Uterus (tissue), 4 donors: ENCODE results near the gene PGLYRP1. TPM values are rescaled to one million over a fixed set of nuclear protein-coding genes. Genes with fewer than 3 reads are reported as not detected.

Experiments used
- DNase-seq, 2 donors: peaks; one replicate each; pipeline ENCODE4 v3.0.0-alpha.2; 2019 to 2020
- H3K27ac ChIP-seq, 2 donors: fragments of 200-600 bp; sonication (generic); 1 replicate in 1 of 2; 2 replicates in 1 of 2; pipeline ENCODE4 v1.5.1; 2016 to 2018
- H3K27me3 ChIP-seq, 2 donors: fragments of 200-600 bp; sonication (generic); one replicate each; pipeline ENCODE4 v1.5.1; 2018 to 2019; ENCODE audit warnings: control low read depth in 1 of 2
- H3K36me3 ChIP-seq, 2 donors: fragments of 200-600 bp; sonication (generic); one replicate each; pipeline ENCODE4 v1.5.1; 2019; ENCODE audit warnings: control low read depth in 1 of 2
- H3K4me1 ChIP-seq, 2 donors: fragments of 200-600 bp; sonication (generic); one replicate each; pipeline ENCODE4 v1.5.1; 2018 to 2019; ENCODE audit warnings: control low read depth in 1 of 2
- H3K4me3 ChIP-seq, 2 donors: fragments of 200-600 bp; sonication (generic); 1 replicate in 1 of 2; 2 replicates in 1 of 2; pipeline ENCODE4 v1.5.1; 2018 to 2019; ENCODE audit warnings: mild to moderate bottlenecking in 1 of 2
- H3K9me3 ChIP-seq, 2 donors: fragments of 200-600 bp; sonication (generic); one replicate each; pipeline ENCODE4 v1.5.1; 2019; ENCODE audit warnings: control low read depth in 1 of 2
- CTCF ChIP-seq, 4 experiments: fragments of 200-600 bp in 2 of 4; fragments of 450-650 bp in 2 of 4; sonication (generic) in 2 of 4; IDR thresholded peaks; one replicate each; pipeline ENCODE4 v1.5.1; 2016 to 2019; ENCODE audit warnings: antibody characterized with exemption in 4 of 4, mild to moderate bottlenecking in 2 of 4, moderate library complexity in 1 of 4
- POLR2A ChIP-seq, 2 donors: fragments of 450-650 bp; IDR thresholded peaks; one replicate each; pipeline ENCODE4 v1.6.1; 2016; ENCODE audit warnings: antibody characterized with exemption in 2 of 2, mild to moderate bottlenecking in 1 of 2, moderate library complexity in 1 of 2
- intact Hi-C: fragments of 100-400 bp; cut with DNase I; formaldehyde crosslinking; loops from one replicate; pipeline ENCODE4 v1.15.1; 2023; ENCODE audit warnings: low total_unique reads
- total RNA-seq, 4 donors: library from RNA; depleted of rRNA in 3 of 4; stranded (reverse); fragments of >200 nt in 3 of 4; gene quantifications; one replicate each; pipeline versions ENCODE4 v1.1.0 to v1.2.4, GENCODE V29; 2014 to 2023
- donor health status: DM: yes; HTN: yes; CAD: no.

The PGLYRP1 gene
- total RNA-seq, 4 donors from 2014 or later = not detected

- Histone ChIP-seq H3K27me3 (peaks cover 0 to 24% of the 10 kb centered on the region in 2 donors), H3K9me3 (no peaks in the 10 kb centered on the region), H3K4me3 (no peak overlapping the region), H3K27ac (no peak overlapping the region), H3K4me1 (peaks cover 0 to 16% of the 10 kb centered on the region in 2 donors), H3K36me3 (no peaks in the 10 kb centered on the region)
- intact Hi-C loops = no loop called here
- no peak for DNase-seq
- no peak for TF ChIP-seq CTCF (IDR thresholded peaks at IDR 0.05)
- TF ChIP-seq POLR2A (IDR thresholded peaks at IDR 0.05) = no peak
Measured at GRCh38 chr19:46018729-46019251, 4.1 kb downstream of the PGLYRP1 start.

GRCh38 chr19:46017874-46018675 is 4.8 kb downstream of the PGLYRP1 start:
- Histone ChIP-seq H3K4me3 (no peak overlapping the region), H3K9me3 (no peaks in the 10 kb centered on the region), H3K4me1 (peaks cover 0 to 16% of the 10 kb centered on the region in 2 donors), H3K27ac (no peak overlapping the region), H3K36me3 (no peaks in the 10 kb centered on the region), H3K27me3 (peaks cover 0 to 22% of the 10 kb centered on the region in 2 donors)
- no peak for DNase-seq
- intact Hi-C loops = no loop called here
- TF ChIP-seq CTCF (IDR thresholded peaks at IDR 0.05) (no peak), POLR2A (IDR thresholded peaks at IDR 0.05) (no peak)

GRCh38 chr19:46017095-46017429 is 5.8 kb downstream of the PGLYRP1 start:
- DNase-seq = no peak
- intact Hi-C loops = no loop called here

GRCh38 chr19:46016426-46017094 is 6.3 kb downstream of the PGLYRP1 start:
- peak; percentile 71 to 82 for DNase-seq
- TF ChIP-seq POLR2A (IDR thresholded peaks at IDR 0.05) (no peak), CTCF (IDR thresholded peaks at IDR 0.05) (peak; percentile 62 to 94 (median 80))
- H3K36me3 ChIP-seq = no peaks in the 10 kb centered on the region
- H3K4me3 ChIP-seq = peak overlapping the region; percentile 41 to 49
- H3K27ac ChIP-seq = peak overlapping the region in 1 of 2 donors; percentile 22
- intact Hi-C loops = no loop called here
- H3K9me3 ChIP-seq = no peaks in the 10 kb centered on the region
- H3K27me3 ChIP-seq = peaks cover 0 to 13% of the 10 kb centered on the region in 2 donors
- peaks cover 0 to 16% of the 10 kb centered on the region in 2 donors for H3K4me1 ChIP-seq

More at GRCh38 chr19:46017095-46017429, 5.8 kb downstream of the PGLYRP1 start:
- no peak for TF ChIP-seq CTCF (IDR thresholded peaks at IDR 0.05)
- no peak for TF ChIP-seq POLR2A (IDR thresholded peaks at IDR 0.05)
- H3K27ac ChIP-seq = no peak overlapping the region
- no peaks in the 10 kb centered on the region for H3K9me3 ChIP-seq
- no peaks in the 10 kb centered on the region for H3K36me3 ChIP-seq
- H3K4me1 ChIP-seq = peaks cover 0 to 16% of the 10 kb centered on the region in 2 donors
- no peak overlapping the region for H3K4me3 ChIP-seq
- H3K27me3 ChIP-seq = peaks cover 0 to 13% of the 10 kb centered on the region in 2 donors
